Upper lobe of left lung (tissue), 4 donors: Measurements from ENCODE around the gene DNAJB6.

Source experiments
- CTCF ChIP-seq, 6 experiments: fragments of 450-650 bp in 4 of 6; fragments of 200-600 bp in 2 of 6; sonication (generic) in 2 of 6; IDR thresholded peaks; one replicate each; pipeline ENCODE4 v1.5.1; 2016 to 2019; ENCODE audit warnings: antibody characterized with exemption in 6 of 6
- POLR2AphosphoS5 ChIP-seq, 2 donors: sonication (generic); formaldehyde crosslinking; IDR thresholded peaks; one replicate each; pipeline ENCODE4 v1.5.1; 2017; ENCODE audit warnings: antibody characterized with exemption in 2 of 2

- TF ChIP-seq CTCF (IDR thresholded peaks at IDR 0.05) (no peak), POLR2AphosphoS5 (IDR thresholded peaks at IDR 0.05) (no peak)
Measured at GRCh38 chr7:157312941-157313340, 23.9 kb upstream of the DNAJB6 start.
